ENCODE results near the gene E2F6. TPM values are rescaled to one million over a fixed set of nuclear protein-coding genes. Genes with fewer than 3 reads are reported as not detected.

The E2F6 gene
- total and polyA plus RNA-seq, 4 donors, result 3.5 to 7.7 (median 4.8) TPM

- H3K4me3 ChIP-seq (ENCODE audit: low read depth in 1 of 3, low read length in 3 of 3), result no peak overlapping the region
- TF ChIP-seq REST (IDR thresholded peaks at IDR 0.05), result peak; percentile 13
- TF ChIP-seq, protein P1, sequence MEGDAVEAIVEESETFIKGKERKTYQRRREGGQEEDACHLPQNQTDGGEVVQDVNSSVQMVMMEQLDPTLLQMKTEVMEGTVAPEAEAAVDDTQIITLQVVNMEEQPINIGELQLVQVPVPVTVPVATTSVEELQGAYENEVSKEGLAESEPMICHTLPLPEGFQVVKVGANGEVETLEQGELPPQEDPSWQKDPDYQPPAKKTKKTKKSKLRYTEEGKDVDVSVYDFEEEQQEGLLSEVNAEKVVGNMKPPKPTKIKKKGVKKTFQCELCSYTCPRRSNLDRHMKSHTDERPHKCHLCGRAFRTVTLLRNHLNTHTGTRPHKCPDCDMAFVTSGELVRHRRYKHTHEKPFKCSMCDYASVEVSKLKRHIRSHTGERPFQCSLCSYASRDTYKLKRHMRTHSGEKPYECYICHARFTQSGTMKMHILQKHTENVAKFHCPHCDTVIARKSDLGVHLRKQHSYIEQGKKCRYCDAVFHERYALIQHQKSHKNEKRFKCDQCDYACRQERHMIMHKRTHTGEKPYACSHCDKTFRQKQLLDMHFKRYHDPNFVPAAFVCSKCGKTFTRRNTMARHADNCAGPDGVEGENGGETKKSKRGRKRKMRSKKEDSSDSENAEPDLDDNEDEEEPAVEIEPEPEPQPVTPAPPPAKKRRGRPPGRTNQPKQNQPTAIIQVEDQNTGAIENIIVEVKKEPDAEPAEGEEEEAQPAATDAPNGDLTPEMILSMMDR (IDR thresholded peaks at IDR 0.05; ENCODE audit: low read depth, low read length, missing input control), result no peak
- TF ChIP-seq HNF4G (IDR thresholded peaks at IDR 0.05), result no peak
- no peak for TF ChIP-seq GABPA (IDR thresholded peaks at IDR 0.05 in 1 of 2, conservative IDR thresholded peaks at IDR 0.05 in 1 of 2)
- TF ChIP-seq SP1 (IDR thresholded peaks at IDR 0.05), result peak; percentile 35
- TF ChIP-seq, protein P2, sequence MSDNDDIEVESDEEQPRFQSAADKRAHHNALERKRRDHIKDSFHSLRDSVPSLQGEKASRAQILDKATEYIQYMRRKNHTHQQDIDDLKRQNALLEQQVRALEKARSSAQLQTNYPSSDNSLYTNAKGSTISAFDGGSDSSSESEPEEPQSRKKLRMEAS (IDR thresholded peaks at IDR 0.05), result peak; percentile 44
- TF ChIP-seq YY1 (IDR thresholded peaks at IDR 0.05), result peak; percentile 23
- no peak for TF ChIP-seq FOXA2 (IDR thresholded peaks at IDR 0.05)
- TF ChIP-seq TAF1 (conservative IDR thresholded peaks at IDR 0.05), result no peak
- no peak for TF ChIP-seq FOXA1 (IDR thresholded peaks at IDR 0.05)
- peak; percentile 77 to 89 for TF ChIP-seq RXRA (IDR thresholded peaks at IDR 0.05)
- TF ChIP-seq JUND (IDR thresholded peaks at IDR 0.05), result no peak
- TF ChIP-seq RAD21 (IDR thresholded peaks at IDR 0.05), result peak in 1 of 2 donors; percentile 40
- TF ChIP-seq EGR1 (IDR thresholded peaks at IDR 0.05; ENCODE audit: low read depth in 2 of 2), result no peak
- peak; percentile 30 to 69 for TF ChIP-seq HNF4A (conservative IDR thresholded peaks at IDR 0.05)
- no peak overlapping the region for H3K9ac ChIP-seq (ENCODE audit: low read depth in 1 of 2, low read length in 2 of 2)
- no peak overlapping the region for H3K27ac ChIP-seq (ENCODE audit: low read depth in 1 of 2, low read length in 2 of 2)
- H3K27me3 ChIP-seq (ENCODE audit: control insufficient read depth in 4 of 4, insufficient read depth in 4 of 4, low read length in 3 of 4), result no peaks in the 10 kb centered on the region
- peaks cover 2 to 15% (median 14%) of the 10 kb centered on the region in 4 donors for H3K4me1 ChIP-seq (ENCODE audit: control insufficient read depth in 4 of 4, insufficient read depth in 4 of 4, low read length in 3 of 4)
- 78% methylated on average over 15 of the region's 15 CpGs for WGBS
- no peaks in the 10 kb centered on the region for H3K36me3 ChIP-seq (ENCODE audit: control insufficient read depth in 4 of 4, insufficient read depth in 3 of 4, low read depth in 1 of 4, low read length in 3 of 4)
- H3K9me3 ChIP-seq (ENCODE audit: control insufficient read depth in 4 of 4, low read length in 3 of 4), result no peaks in the 10 kb centered on the region
- DNase-seq (ENCODE audit: low spot score), result no peak
These were observed 69.2 kb downstream of the E2F6 start for GRCh38 chr2:11396467-11397445.

DNA sequence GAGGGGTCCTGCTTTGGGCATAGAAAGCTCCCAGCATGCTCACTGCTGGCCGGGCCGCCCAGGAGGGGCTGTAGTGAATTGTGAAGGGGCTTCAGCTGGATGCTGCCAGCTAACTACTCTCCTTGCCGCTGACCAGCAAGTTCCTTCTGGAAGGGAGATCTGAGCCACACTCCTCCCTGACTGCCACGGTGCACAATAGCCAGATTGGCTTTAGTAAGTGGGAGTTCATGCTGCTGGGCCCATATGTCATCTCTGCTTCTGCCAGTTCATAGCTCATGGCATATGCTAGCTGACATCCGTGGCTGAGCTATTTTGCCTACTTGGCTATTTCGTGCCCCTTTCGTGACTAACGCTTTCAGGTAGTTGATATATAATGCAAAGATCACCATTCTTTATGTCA, 69.9 kb downstream of the E2F6 start:
- no peak for DNase-seq (ENCODE audit: low spot score)
- H3K27me3 ChIP-seq (ENCODE audit: control insufficient read depth in 4 of 4, insufficient read depth in 4 of 4, low read length in 3 of 4), result no peaks in the 10 kb centered on the region
- H3K36me3 ChIP-seq (ENCODE audit: control insufficient read depth in 4 of 4, insufficient read depth in 3 of 4, low read depth in 1 of 4, low read length in 3 of 4), result no peaks in the 10 kb centered on the region
- H3K9ac ChIP-seq (ENCODE audit: low read depth in 1 of 2, low read length in 2 of 2), result no peak overlapping the region
- WGBS, result 93% methylated on average over 8 of the region's 8 CpGs
- no peaks in the 10 kb centered on the region for H3K9me3 ChIP-seq (ENCODE audit: control insufficient read depth in 4 of 4, low read length in 3 of 4)
- no peak for TF ChIP-seq TAF1 (conservative IDR thresholded peaks at IDR 0.05)
- no peak overlapping the region for H3K4me3 ChIP-seq (ENCODE audit: low read depth in 1 of 3, low read length in 3 of 3)
- H3K4me1 ChIP-seq (ENCODE audit: control insufficient read depth in 4 of 4, insufficient read depth in 4 of 4, low read length in 3 of 4), result peaks cover 2 to 15% (median 14%) of the 10 kb centered on the region in 4 donors
- no peak overlapping the region for H3K27ac ChIP-seq (ENCODE audit: low read depth in 1 of 2, low read length in 2 of 2)
